PC-3 (cell line): ENCODE results near the gene ZNF622.

Experiments used
- CTCF ChIP-seq: fragments of 300-600 bp; sonication (generic); conservative IDR thresholded peaks from 2 replicates; pipeline ENCODE4 v1.5.1; 2017; ENCODE audit warnings: antibody characterized with exemption, low read depth, mild to moderate bottlenecking, low read length
- EZH2phosphoT487 ChIP-seq: fragments of 300-600 bp; sonication (generic); IDR thresholded peaks from 2 replicates; pipeline ENCODE4 v1.6.1; 2018; ENCODE audit warnings: mild to moderate bottlenecking, antibody characterized with exemption, low read length, borderline replicate concordance

- TF ChIP-seq CTCF: no peak
- no peak for TF ChIP-seq EZH2phosphoT487
These were observed 34.4 kb upstream of the ZNF622 start for GRCh38 chr5:16500024-16500423.
